Eye (tissue), 1 donor: ENCODE data around the gene KCNG1.

Experiments used
- DNase-seq: peaks from one replicate; pipeline ENCODE4 v3.0.0-alpha.2; 2015

KCNG1 gene

DNA sequence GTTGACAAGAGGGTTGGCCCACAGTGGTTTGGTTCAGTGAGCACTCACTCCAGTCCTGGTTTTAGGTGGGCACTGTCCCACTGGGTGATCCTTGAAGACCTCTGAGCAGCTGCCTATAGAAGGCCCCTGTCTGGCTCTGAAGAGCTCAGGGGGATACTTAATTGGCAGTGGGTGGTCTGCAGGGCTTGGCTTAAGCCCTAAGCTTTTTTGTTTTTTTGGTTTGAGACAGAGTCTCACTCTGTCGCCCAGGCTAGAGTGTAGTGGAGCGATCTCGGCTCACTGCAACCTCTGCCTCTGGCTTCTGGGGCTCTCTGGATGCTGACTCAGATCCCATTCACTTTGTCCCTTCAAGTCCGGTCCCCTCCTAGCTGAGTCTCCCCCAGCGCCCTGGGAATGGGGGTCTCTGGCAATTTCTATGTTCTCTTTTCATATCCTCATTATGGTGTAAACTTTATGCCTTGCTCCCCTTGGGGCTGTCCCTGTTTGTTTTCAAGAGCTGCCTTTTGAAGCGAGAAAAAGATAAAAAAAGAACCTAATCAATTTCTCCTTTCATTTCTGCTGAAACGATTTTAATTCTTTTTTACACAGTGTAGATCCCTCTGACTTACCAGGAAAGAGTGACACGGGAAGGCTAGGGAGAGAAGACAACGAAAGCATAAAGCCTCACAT lies 12.2 kb upstream of the KCNG1 start:
- no peak for DNase-seq

- DNase-seq = no peak
Measured at GRCh38 chr20:51034476-51034875, 11.6 kb upstream of the KCNG1 start.

DNA sequence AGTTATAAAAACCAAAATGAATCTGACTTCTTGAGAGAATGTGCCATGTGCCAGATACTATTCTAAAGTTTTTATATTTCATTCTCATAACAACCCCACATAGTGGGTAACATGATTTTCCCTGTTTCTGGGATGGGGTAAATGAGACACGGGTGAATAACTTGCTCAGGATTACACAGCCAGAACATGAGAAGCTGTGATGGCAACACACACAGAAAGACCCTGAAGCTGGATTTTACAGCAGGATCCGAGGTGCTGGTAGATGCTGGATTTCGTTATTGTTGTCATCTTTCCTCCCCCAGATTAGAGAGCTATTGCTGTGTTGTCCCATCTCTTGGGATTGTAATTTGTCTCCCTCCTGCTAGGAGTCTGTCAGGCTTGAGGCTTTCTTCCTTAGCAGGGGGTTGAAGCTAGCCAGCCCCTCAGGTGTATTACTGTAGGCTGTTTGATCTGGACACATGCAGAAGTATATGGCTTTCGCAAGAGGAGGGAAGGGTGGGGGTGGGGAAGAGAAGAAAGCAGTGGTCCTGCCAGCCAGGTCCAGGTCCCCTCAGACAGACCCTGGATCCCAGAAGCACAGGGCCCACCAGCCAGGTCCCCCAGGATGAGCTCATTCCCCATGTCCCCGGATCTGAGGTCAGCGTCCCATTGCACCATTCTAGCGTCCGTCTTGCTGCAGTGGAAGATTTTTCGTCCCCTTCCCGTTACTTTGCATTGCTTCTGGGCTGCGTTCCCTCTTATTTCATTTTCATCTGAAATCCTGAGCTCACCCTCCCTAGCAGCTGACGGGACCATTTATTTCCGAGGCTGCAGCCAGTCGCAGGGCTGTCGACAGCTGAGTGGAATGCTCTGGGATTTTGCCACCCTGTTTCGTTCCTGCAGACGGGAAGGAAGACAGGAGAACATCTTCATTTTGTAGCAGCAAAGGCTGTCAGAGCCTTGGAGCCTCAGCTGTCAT lies 7.3 kb upstream of the KCNG1 start:
- DNase-seq = no peak

- no peak for DNase-seq
Measured at GRCh38 chr20:51029556-51029955, 6.6 kb upstream of the KCNG1 start.

DNA sequence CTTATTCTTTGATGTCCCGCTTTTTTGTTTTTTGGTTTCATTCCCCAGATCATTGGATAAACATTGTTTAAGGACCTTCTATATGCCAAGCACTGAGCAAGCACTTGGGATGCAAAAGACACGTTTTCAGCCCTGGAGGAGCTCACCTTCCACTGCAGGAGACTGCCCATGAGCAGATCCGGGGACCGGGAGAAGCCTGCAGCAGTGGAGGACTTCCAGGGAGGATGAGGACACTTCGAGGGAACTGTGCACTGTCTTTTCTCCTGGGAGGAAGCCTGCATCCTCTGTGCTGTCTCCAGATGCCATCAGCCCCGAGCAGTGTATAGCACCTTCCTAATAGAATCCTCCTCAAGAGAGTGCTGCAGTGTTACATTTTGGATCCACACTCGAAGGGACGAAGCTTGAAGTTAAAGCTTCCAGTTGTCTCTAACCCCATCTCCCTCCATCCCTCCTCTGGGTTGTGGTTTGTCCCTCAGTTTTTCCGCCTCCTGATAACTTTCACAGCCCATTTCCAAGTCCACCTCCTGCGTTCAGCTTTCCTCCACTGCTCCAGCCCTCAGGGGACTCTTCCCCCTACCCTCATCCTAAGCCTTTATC lies 5.8 kb upstream of the KCNG1 start:
- no peak for DNase-seq

GRCh38 chr20:51027035-51027795 lies 4.3 kb upstream of the KCNG1 start:
- DNase-seq = no peak

DNA sequence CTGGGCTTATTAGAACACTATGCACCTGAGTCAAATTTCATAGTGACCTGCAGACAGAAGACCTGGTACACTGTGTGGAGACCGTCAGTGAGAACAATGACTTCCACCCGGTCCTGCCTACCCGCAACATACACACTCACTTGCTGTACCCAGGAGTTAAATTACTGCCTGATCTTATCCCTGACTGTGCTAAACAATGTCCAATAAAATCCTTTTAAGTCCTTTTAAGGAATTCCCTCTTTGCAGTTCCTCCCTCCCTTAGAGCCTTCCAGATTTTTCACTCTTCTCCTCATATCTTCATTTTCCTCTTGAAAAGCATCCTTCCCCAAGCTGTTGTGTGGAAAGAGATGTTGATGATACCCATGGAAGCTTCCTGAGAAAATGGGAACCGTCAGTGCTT lies 3.4 kb upstream of the KCNG1 start:
- DNase-seq = no peak

DNA sequence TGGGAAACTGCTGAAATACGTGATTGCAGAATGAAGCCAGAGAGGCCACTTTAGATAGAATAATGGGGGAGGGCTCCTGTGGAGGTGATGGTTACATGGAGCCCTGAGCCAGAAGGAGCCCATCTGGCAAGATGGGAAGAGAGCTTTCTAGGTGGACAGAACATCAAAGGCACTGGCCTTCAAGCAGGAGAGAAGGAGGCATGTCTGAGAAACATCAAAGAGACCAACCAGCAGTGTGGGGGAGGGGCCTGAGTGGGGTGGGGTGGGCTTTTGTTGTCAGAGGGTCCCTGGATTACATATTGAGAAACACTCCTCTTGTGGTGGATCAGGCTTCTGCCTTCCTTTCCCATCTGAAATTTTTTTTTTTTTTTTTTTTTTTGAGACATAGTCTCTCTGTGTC lies 1.9 kb upstream of the KCNG1 start:
- no peak for DNase-seq

GRCh38 chr20:51023617-51024155 lies 779 bp upstream of the KCNG1 start:
- no peak for DNase-seq

- DNase-seq = no peak
Measured at GRCh38 chr20:51022227-51022802, 592 bp downstream of the KCNG1 start.

- DNase-seq = no peak
Measured at GRCh38 chr20:51021067-51022025, 1.6 kb downstream of the KCNG1 start.

GRCh38 chr20:51020657-51021056 lies 2.2 kb downstream of the KCNG1 start:
- no peak for DNase-seq

GRCh38 chr20:51019656-51020592 lies 3.0 kb downstream of the KCNG1 start:
- no peak for DNase-seq

DNA sequence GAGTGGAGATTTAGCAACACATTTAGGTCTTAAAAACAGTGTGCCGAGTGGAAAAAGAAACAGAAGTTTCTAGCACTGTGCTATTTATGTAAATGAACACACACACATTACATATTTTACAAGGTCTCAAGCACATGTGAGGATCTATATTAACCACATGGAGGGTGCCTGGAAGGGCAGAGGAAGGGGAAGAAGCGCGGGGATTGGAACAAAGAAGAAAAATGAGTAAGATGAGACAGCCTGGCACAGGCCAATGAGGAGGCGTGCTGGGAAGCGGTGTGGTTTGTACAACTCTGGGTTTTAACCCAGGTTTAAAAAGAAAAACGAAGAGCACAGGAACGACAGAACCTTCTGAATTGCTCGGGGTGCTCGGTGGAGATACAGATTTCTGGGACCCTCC lies 5.7 kb downstream of the KCNG1 start:
- no peak for DNase-seq

DNA sequence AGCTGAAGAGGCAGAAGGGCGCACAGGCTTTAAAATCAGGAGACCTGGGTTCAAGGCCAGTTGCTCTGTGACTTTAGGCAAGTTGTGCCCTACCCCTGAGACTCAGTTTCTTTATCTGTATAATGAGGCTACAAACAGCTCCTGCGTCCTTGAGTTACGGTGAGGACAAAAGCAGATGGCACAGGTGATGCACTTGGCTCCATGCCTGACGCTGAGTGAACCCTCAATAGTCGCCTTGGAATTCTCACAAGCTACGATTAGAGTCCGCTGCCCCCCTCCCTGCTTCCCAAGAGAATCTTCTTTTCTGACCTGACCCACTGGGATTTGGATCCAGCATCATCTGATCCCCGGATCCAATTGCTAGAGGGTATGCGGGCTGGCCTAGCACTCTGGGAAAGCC lies 6.4 kb downstream of the KCNG1 start:
- DNase-seq = no peak

DNA sequence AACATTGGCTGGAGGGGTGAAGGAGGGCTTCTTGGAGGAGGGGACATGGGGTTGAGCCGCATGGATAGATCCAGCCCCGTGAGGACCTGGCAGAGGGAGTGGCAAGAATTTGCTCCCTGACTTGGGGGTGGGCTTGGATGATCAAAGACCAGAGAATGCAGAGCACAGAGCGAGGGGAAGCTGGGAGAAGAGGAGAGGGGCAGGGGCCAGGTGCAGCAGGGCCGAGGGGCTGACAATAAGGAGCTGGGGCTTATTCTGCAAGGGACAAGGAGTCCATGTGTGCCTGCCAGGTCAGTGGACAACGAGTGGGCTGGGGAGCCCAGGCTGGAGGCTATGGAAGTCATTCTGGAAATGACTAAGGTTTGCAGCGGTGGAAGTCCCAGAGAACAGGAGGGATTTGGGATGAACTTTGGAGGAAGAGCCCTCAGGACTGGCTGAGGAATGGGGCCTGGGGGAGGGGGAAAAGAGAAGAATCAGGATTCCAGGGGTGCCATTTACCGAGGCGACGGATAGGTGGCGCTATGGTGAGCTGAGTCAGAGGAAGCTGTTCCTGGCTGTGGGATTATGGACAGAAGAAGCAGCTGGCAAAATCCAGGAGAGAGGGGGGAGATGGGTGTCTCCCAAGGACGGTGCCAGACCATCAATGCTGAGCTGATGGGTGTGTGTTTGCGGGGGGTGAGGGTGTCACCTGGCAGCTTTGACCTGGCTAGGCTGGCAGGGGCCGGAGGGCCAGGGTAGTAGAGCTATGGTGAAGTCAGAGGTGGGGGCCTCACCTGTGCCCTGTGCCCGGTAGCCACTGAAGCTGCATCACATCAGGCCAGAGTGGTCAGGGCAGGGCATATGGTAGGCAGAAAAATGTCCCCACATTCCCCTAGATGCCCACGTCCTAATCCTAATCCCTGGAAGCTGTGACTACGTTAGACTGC lies 7.8 kb downstream of the KCNG1 start:
- peak; percentile 90 for DNase-seq

- DNase-seq = no peak
Measured at GRCh38 chr20:51013577-51014330, 9.2 kb downstream of the KCNG1 start.

- no peak for DNase-seq
Measured at GRCh38 chr20:51012357-51012756, 10.6 kb downstream of the KCNG1 start.
